Mucosa of stomach (tissue), 1 donor: Measurements from ENCODE around the gene LRMDA.

Experiments used
- H3K27me3 ChIP-seq: one replicate; pipeline ENCODE4 v1.7.0; 2013; ENCODE audit warnings: mild to moderate bottlenecking, low read length; ENCODE audit not compliant: control insufficient read depth, insufficient read depth
- H3K36me3 ChIP-seq: one replicate; pipeline ENCODE4 v1.7.0; 2013; ENCODE audit warnings: low read length; ENCODE audit not compliant: control insufficient read depth, insufficient read depth
- H3K4me1 ChIP-seq: one replicate; pipeline ENCODE4 v1.7.0; 2013; ENCODE audit warnings: mild to moderate bottlenecking, low read length; ENCODE audit not compliant: control insufficient read depth, insufficient read depth
- H3K4me3 ChIP-seq: one replicate; pipeline ENCODE4 v1.7.0; 2013; ENCODE audit warnings: low read length
- H3K9ac ChIP-seq: one replicate; pipeline ENCODE4 v1.7.0; 2013; ENCODE audit warnings: mild to moderate bottlenecking, low read length, moderate library complexity
- H3K9me3 ChIP-seq: one replicate; pipeline ENCODE4 v1.7.0; 2013; ENCODE audit warnings: mild to moderate bottlenecking, low read length, moderate library complexity; ENCODE audit not compliant: control insufficient read depth
- donor health status: Pancreatic carcinoma.

The LRMDA gene

GRCh38 chr10:75475460-75476182 lies 44.2 kb downstream of the LRMDA start:
- H3K9me3 ChIP-seq = no peaks in the 10 kb centered on the region
- no peaks in the 10 kb centered on the region for H3K27me3 ChIP-seq
- no peak overlapping the region for H3K9ac ChIP-seq
- no peak overlapping the region for H3K4me3 ChIP-seq
- H3K36me3 ChIP-seq = no peaks in the 10 kb centered on the region
- no peaks in the 10 kb centered on the region for H3K4me1 ChIP-seq

- Histone ChIP-seq H3K4me3 (no peak overlapping the region), H3K9ac (no peak overlapping the region), H3K27me3 (no peaks in the 10 kb centered on the region), H3K4me1 (no peaks in the 10 kb centered on the region), H3K9me3 (no peaks in the 10 kb centered on the region), H3K36me3 (no peaks in the 10 kb centered on the region)
Measured at GRCh38 chr10:75476569-75476968, 45.1 kb downstream of the LRMDA start.

- Histone ChIP-seq H3K27me3 (no peaks in the 10 kb centered on the region), H3K9me3 (no peaks in the 10 kb centered on the region), H3K36me3 (no peaks in the 10 kb centered on the region), H3K4me3 (no peak overlapping the region), H3K9ac (no peak overlapping the region), H3K4me1 (no peaks in the 10 kb centered on the region)
Measured at GRCh38 chr10:75476985-75477384, 45.6 kb downstream of the LRMDA start.

GRCh38 chr10:75477680-75478079 lies 46.3 kb downstream of the LRMDA start:
- H3K9ac ChIP-seq = no peak overlapping the region
- no peaks in the 10 kb centered on the region for H3K9me3 ChIP-seq
- H3K4me3 ChIP-seq = no peak overlapping the region
- no peaks in the 10 kb centered on the region for H3K4me1 ChIP-seq
- no peaks in the 10 kb centered on the region for H3K36me3 ChIP-seq
- H3K27me3 ChIP-seq = no peaks in the 10 kb centered on the region

GRCh38 chr10:75480374-75480773 lies 49.0 kb downstream of the LRMDA start:
- Histone ChIP-seq H3K4me3 (no peak overlapping the region), H3K9ac (no peak overlapping the region), H3K9me3 (no peaks in the 10 kb centered on the region), H3K27me3 (no peaks in the 10 kb centered on the region), H3K36me3 (no peaks in the 10 kb centered on the region), H3K4me1 (no peaks in the 10 kb centered on the region)

GRCh38 chr10:75483188-75483587 lies 51.8 kb downstream of the LRMDA start:
- Histone ChIP-seq H3K27me3 (no peaks in the 10 kb centered on the region), H3K4me1 (no peaks in the 10 kb centered on the region), H3K9ac (no peak overlapping the region), H3K4me3 (no peak overlapping the region), H3K9me3 (no peaks in the 10 kb centered on the region), H3K36me3 (no peaks in the 10 kb centered on the region)

- Histone ChIP-seq H3K9me3 (no peaks in the 10 kb centered on the region), H3K36me3 (no peaks in the 10 kb centered on the region), H3K4me1 (no peaks in the 10 kb centered on the region), H3K4me3 (no peak overlapping the region), H3K27me3 (no peaks in the 10 kb centered on the region), H3K9ac (no peak overlapping the region)
Measured at GRCh38 chr10:75484717-75485116, 53.3 kb downstream of the LRMDA start.

GRCh38 chr10:75486591-75486990 lies 55.2 kb downstream of the LRMDA start:
- Histone ChIP-seq H3K4me1 (no peaks in the 10 kb centered on the region), H3K36me3 (no peaks in the 10 kb centered on the region), H3K4me3 (no peak overlapping the region), H3K9ac (no peak overlapping the region), H3K9me3 (no peaks in the 10 kb centered on the region), H3K27me3 (no peaks in the 10 kb centered on the region)

GRCh38 chr10:75487087-75487754 lies 55.8 kb downstream of the LRMDA start:
- Histone ChIP-seq H3K4me1 (no peaks in the 10 kb centered on the region), H3K4me3 (no peak overlapping the region), H3K9ac (no peak overlapping the region), H3K36me3 (no peaks in the 10 kb centered on the region), H3K9me3 (no peaks in the 10 kb centered on the region), H3K27me3 (no peaks in the 10 kb centered on the region)

GRCh38 chr10:75487755-75488125 lies 56.3 kb downstream of the LRMDA start:
- no peaks in the 10 kb centered on the region for H3K27me3 ChIP-seq
- H3K9ac ChIP-seq = no peak overlapping the region
- no peak overlapping the region for H3K4me3 ChIP-seq
- H3K4me1 ChIP-seq = no peaks in the 10 kb centered on the region
- no peaks in the 10 kb centered on the region for H3K36me3 ChIP-seq
- H3K9me3 ChIP-seq = no peaks in the 10 kb centered on the region

- Histone ChIP-seq H3K4me3 (no peak overlapping the region), H3K36me3 (no peaks in the 10 kb centered on the region), H3K4me1 (no peaks in the 10 kb centered on the region), H3K27me3 (no peaks in the 10 kb centered on the region), H3K9me3 (no peaks in the 10 kb centered on the region), H3K9ac (no peak overlapping the region)
Measured at GRCh38 chr10:75492173-75492925, 60.9 kb downstream of the LRMDA start.

GRCh38 chr10:75493464-75493863 lies 62.0 kb downstream of the LRMDA start:
- H3K36me3 ChIP-seq = no peaks in the 10 kb centered on the region
- H3K9ac ChIP-seq = no peak overlapping the region
- no peaks in the 10 kb centered on the region for H3K27me3 ChIP-seq
- H3K9me3 ChIP-seq = no peaks in the 10 kb centered on the region
- peaks cover 2% of the 10 kb centered on the region for H3K4me1 ChIP-seq
- no peak overlapping the region for H3K4me3 ChIP-seq
